ENCODE measurements around the gene ZNF579. TPM values are rescaled to one million over a fixed set of nuclear protein-coding genes. Genes with fewer than 3 reads are reported as not detected.

The ZNF579 gene
- polyA plus RNA-seq, 2 of the 4 experiments (the other 2 are of a cell fraction), result 6.5 to 16.2 TPM

- WGBS (ENCODE audit: missing lambda C conversion rate), result 89% methylated on average over 5 of the region's 5 CpGs
- no peak for TF ChIP-seq PHF8 (IDR thresholded peaks at IDR 0.05; ENCODE audit: borderline replicate concordance, low read depth)
- no peak for TF ChIP-seq ZNF302 (CRISPR knock-in tag; IDR thresholded peaks at IDR 0.05)
- no peak for TF ChIP-seq TFCP2L1 (CRISPR knock-in tag; IDR thresholded peaks at IDR 0.05)
- TF ChIP-seq FOXS1 (CRISPR knock-in tag; IDR thresholded peaks at IDR 0.05), result no peak
- TF ChIP-seq HDAC2 (IDR thresholded peaks at IDR 0.05), result no peak
- peaks cover 9% of the 10 kb centered on the region for H3K4me1 ChIP-seq
- H3K9me3 ChIP-seq, result no peaks in the 10 kb centered on the region
- H3K27ac ChIP-seq, result no peak overlapping the region
- POLR2A ChIA-PET, result interaction anchor here (1.1 kb wide), 1 partner anchor 15 kb away, joined by 3 read pairs; the partner anchor contains the start of gene ZNF784
- H3K4me3 ChIP-seq, result no peak overlapping the region
- FAIRE-seq (no peak), DNase-seq (ENCODE audit: low read depth in 1 of 2, low spot score in 1 of 2) (no peak), ATAC-seq (no peak)
- H3K4me2 ChIP-seq, result no peak overlapping the region
- CTCF ChIA-PET, result interaction anchor here (0.7 to 16.7 kb wide), 6 partner anchors 13 to 142 kb away, joined by 3 to 348 read pairs (median 30); partner anchors contain the start of gene ZNF784
Measured at GRCh38 chr19:55609326-55609725, 28.7 kb upstream of the ZNF579 start.

- CTCF ChIA-PET, result interaction anchor here (0.6 to 16.7 kb wide), 46 partner anchors 8 to 543 kb away, joined by 3 to 348 read pairs (median 7); partner anchors contain the start of genes NAT14, ZNF579 and ZNF784
- FAIRE-seq (no peak), DNase-seq (ENCODE audit: low read depth in 1 of 2, low spot score in 1 of 2) (no peak), ATAC-seq (no peak)
- Histone ChIP-seq H3K27ac (peak overlapping the region in 1 of 2 experiments; percentile 95; a peak in 4 of 6 replicates), H3K4me1 (peaks cover 14% of the 10 kb centered on the region), H3K4me2 (peak overlapping the region; percentile 86), H3K4me3 (peak overlapping the region; percentile 82), H3K9me3 (no peaks in the 10 kb centered on the region)
- TF ChIP-seq ATOH8 (CRISPR knock-in tag; IDR thresholded peaks at IDR 0.05; ENCODE audit: low read depth) (no peak), BHLHE40 (IDR thresholded peaks at IDR 0.05; ENCODE audit: low read depth, low read length) (no peak), HDAC2 (IDR thresholded peaks at IDR 0.05) (no peak), POLR2AphosphoS2 (conservative IDR thresholded peaks at IDR 0.05; ENCODE audit: low read length) (no peak), HEYL (CRISPR knock-in tag; IDR thresholded peaks at IDR 0.05) (no peak), ELK1 (IDR thresholded peaks at IDR 0.05; ENCODE audit: low read depth, low read length) (no peak), FOSL2 (IDR thresholded peaks at IDR 0.05) (no peak), FOSL2 (CRISPR knock-in tag; IDR thresholded peaks at IDR 0.05) (no peak), MAFK (IDR thresholded peaks at IDR 0.05; ENCODE audit: partially characterized antibody) (no peak), ZC3H11A (IDR thresholded peaks at IDR 0.05) (no peak), RCOR1 (IDR thresholded peaks at IDR 0.05; ENCODE audit: low read depth, low read length) (no peak), PHF8 (IDR thresholded peaks at IDR 0.05; ENCODE audit: borderline replicate concordance, low read depth) (no peak), FOSB (CRISPR knock-in tag; IDR thresholded peaks at IDR 0.05) (no peak), CTCF (IDR thresholded peaks at IDR 0.05) (no peak), CHD4 (IDR thresholded peaks at IDR 0.05; ENCODE audit: borderline replicate concordance) (no peak)
- POLR2A ChIA-PET, result interaction anchor here (0.9 to 3.2 kb wide), 8 partner anchors 10 to 267 kb away, joined by 3 to 33 read pairs (median 6); partner anchors contain the start of genes KMT5C, NAT14, ZNF579 and ZNF784
- whole genome bisulfite sequencing (ENCODE audit: missing lambda C conversion rate), result 77% methylated on average over 9 of the region's 9 CpGs
Measured at GRCh38 chr19:55606817-55607216, 26.2 kb upstream of the ZNF579 start.

GRCh38 chr19:55606471-55606787 is 25.8 kb upstream of the ZNF579 start:
- ChIA-PET CTCF (interaction anchor here (0.6 to 16.7 kb wide), 47 partner anchors 9 to 542 kb away, joined by 3 to 348 read pairs (median 7); partner anchors contain the start of genes NAT14, ZNF579 and ZNF784), POLR2A (interaction anchor here (0.6 to 3.2 kb wide), 13 partner anchors 10 to 267 kb away, joined by 3 to 33 read pairs (median 5); partner anchors contain the start of genes KMT5C, NAT14, UBE2S and ZNF579)
- 24% methylated on average over 12 of the region's 12 CpGs for WGBS (ENCODE audit: missing lambda C conversion rate)
- peak overlapping the region; percentile 82 for H3K4me3 ChIP-seq
- H3K27ac ChIP-seq, result peak overlapping the region; percentile 94 to 95
- H3K9me3 ChIP-seq, result no peaks in the 10 kb centered on the region
- DNase-seq (ENCODE audit: low read depth in 1 of 2, low spot score in 1 of 2) (no peak), ATAC-seq (peak in 1 of 2 experiments; percentile 1; a peak in 3 of 6 replicates), FAIRE-seq (no peak)
- H3K4me1 ChIP-seq, result peaks cover 17% of the 10 kb centered on the region
- peak overlapping the region; percentile 86 for H3K4me2 ChIP-seq
- TF ChIP-seq EHMT2 (IDR thresholded peaks at IDR 0.05; ENCODE audit: low read depth), result no peak
- no peak for TF ChIP-seq BHLHE40 (IDR thresholded peaks at IDR 0.05; ENCODE audit: low read depth, low read length)
- TF ChIP-seq SMC3 (IDR thresholded peaks at IDR 0.05), result no peak
- no peak for TF ChIP-seq HES2 (IDR thresholded peaks at IDR 0.05)
- TF ChIP-seq ESRRA (IDR thresholded peaks at IDR 0.05; ENCODE audit: borderline replicate concordance, low read length), result no peak
- TF ChIP-seq BCL3 (IDR thresholded peaks at IDR 0.05), result no peak
- no peak for TF ChIP-seq TP53 (CRISPR knock-in tag; IDR thresholded peaks at IDR 0.05)
- TF ChIP-seq ZC3H11A (IDR thresholded peaks at IDR 0.05), result no peak
- no peak for TF ChIP-seq ELK1 (IDR thresholded peaks at IDR 0.05; ENCODE audit: low read depth, low read length)
- no peak for TF ChIP-seq USF2 (IDR thresholded peaks at IDR 0.05)

Data from A549 (cell line).